NCI-H2171 (cell line): Measurements from ENCODE around the gene ALK.

Experiments used
- DNase-seq: peaks from one replicate; lab custom pipeline; 2025; lab: John Stamatoyannopoulos, UW

ALK gene

GRCh38 chr2:29921560-29921915 lies at the start of gene ALK:
ALK (minus strand) TSS chr2:29921586; CDS start chr2:29920659, 927 bp downstream.
- peak; percentile 92 for DNase-seq

GRCh38 chr2:29966266-29966665 lies 44.9 kb upstream of the ALK start:
- no peak for DNase-seq

- DNase-seq, result no peak
Measured at GRCh38 chr2:29963972-29964570, 42.7 kb upstream of the ALK start.

- no peak for DNase-seq
Measured at GRCh38 chr2:29962922-29963321, 41.5 kb upstream of the ALK start.

GRCh38 chr2:29954316-29954715 lies 32.9 kb upstream of the ALK start:
- DNase-seq, result no peak

GRCh38 chr2:29952973-29953372 lies 31.6 kb upstream of the ALK start:
- no peak for DNase-seq

GRCh38 chr2:29951576-29951975 lies 30.2 kb upstream of the ALK start:
- no peak for DNase-seq

GRCh38 chr2:29950481-29950880 lies 29.1 kb upstream of the ALK start:
- no peak for DNase-seq

- DNase-seq, result no peak
Measured at GRCh38 chr2:29949042-29949441, 27.7 kb upstream of the ALK start.

- no peak for DNase-seq
Measured at GRCh38 chr2:29946505-29946904, 25.1 kb upstream of the ALK start.

GRCh38 chr2:29942711-29943110 lies 21.3 kb upstream of the ALK start:
- no peak for DNase-seq

GRCh38 chr2:29940706-29941105 lies 19.3 kb upstream of the ALK start:
- no peak for DNase-seq

GRCh38 chr2:29936020-29936419 lies 14.6 kb upstream of the ALK start:
- no peak for DNase-seq

- no peak for DNase-seq
Measured at GRCh38 chr2:29931818-29932217, 10.4 kb upstream of the ALK start.

GRCh38 chr2:29923110-29923721 lies 1.8 kb upstream of the ALK start:
- DNase-seq, result peak; percentile 36

GRCh38 chr2:29922605-29923004 lies 1.2 kb upstream of the ALK start:
- DNase-seq, result no peak

GRCh38 chr2:29920631-29921559 lies 491 bp downstream of the ALK start:
- no peak for DNase-seq

- DNase-seq, result no peak
Measured at GRCh38 chr2:29920130-29920577, 1.2 kb downstream of the ALK start.

GRCh38 chr2:29918941-29919340 lies 2.4 kb downstream of the ALK start:
- DNase-seq, result no peak

- DNase-seq, result no peak
Measured at GRCh38 chr2:29917781-29918180, 3.6 kb downstream of the ALK start.

GRCh38 chr2:29916571-29916970 lies 4.8 kb downstream of the ALK start:
- DNase-seq, result no peak

- DNase-seq, result no peak
Measured at GRCh38 chr2:29910960-29911359, 10.4 kb downstream of the ALK start.

GRCh38 chr2:29910465-29910864 lies 10.9 kb downstream of the ALK start:
- no peak for DNase-seq
